DMS79 treated with DMSO at 0.1 percent for 48 hours (cell line): Measurements from ENCODE around the gene KBTBD12.
A peak's percentile ranks its signal among the peaks of the same experiment; 100 is the strongest.

ENCODE experiments used
- DNase-seq: peaks from one replicate; lab custom pipeline; 2025; lab: John Stamatoyannopoulos, UW

KBTBD12 gene

DNA sequence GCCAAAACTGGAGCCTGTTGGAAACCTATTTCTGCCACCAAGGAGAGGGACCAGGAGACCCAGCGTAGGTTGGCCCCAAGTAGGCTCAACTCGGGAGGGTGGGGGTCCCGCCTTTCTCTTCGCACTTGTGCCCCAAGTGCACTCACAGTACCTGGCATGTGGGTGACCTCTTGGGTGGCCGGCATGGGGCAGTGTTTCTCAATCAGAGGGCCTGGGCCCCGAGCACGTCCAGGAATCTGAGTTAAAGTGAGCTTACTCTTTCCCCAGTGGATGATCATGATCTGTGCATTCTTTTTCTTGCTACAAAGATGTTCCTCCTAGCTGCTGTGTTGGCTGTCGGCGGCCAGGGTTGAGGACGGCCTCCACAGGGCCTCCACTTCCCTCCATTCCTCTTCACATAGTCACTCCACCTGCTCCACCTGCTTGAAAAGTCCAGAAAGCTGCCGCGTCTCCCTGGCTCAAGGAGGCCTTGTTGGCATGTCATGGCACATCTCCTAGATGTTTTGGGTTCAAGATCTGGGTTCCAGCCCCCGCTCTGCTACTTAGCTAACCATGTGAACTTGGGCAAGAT is 70.7 kb downstream of the KBTBD12 start:
- no peak for DNase-seq

DNA sequence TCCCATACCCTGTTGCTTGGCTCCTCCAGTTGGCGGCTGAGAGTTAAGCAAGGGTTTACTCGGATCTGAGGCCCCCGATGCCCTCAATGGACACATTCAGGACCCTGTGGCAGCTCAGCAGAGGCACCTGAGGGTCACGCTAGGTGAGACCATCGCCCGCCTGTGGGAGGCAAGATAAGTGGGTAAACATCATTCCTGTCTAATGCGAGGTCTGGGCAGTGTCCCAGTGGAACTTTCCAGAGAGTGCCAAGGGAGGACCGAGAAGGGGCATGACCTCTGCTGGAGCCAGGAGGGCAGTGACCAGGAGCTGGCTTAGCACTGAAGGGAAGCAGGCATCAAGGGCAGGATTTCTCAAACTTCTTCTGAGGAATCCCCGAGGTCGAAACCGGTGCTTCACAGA is 71.8 kb downstream of the KBTBD12 start:
- DNase-seq, result no peak

DNA sequence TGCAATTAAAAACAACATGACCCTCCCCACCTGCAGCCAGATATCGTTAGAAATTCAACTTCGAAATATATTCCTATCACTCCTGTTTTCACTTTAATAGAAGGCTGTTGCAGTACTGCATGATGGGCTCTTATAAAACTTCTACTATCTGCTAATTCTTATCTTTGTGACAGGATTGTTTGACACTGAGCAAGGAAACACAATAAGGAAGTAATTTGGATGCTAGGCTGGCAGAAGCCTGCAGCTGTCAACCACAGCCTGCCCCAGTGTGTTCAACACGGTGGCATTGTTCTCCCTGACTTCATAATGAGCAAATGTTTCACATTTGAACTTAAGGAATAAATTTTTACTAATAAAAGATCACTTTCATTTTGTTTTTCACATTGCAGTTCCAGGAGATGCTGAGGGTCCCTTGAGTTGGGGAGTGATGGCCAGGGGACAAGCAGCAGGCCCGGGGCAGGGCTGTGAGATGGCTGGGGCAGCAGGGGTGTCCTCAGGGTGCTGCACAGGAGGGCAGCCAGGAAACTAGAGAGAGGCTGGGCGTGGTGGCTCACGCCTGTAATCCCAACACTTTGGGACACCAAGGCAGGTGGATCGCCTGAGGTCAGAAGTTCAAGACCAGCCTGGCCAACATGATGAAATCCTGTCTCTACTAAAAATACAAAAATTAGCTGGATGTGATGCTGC is 72.4 kb downstream of the KBTBD12 start:
- no peak for DNase-seq

DNA sequence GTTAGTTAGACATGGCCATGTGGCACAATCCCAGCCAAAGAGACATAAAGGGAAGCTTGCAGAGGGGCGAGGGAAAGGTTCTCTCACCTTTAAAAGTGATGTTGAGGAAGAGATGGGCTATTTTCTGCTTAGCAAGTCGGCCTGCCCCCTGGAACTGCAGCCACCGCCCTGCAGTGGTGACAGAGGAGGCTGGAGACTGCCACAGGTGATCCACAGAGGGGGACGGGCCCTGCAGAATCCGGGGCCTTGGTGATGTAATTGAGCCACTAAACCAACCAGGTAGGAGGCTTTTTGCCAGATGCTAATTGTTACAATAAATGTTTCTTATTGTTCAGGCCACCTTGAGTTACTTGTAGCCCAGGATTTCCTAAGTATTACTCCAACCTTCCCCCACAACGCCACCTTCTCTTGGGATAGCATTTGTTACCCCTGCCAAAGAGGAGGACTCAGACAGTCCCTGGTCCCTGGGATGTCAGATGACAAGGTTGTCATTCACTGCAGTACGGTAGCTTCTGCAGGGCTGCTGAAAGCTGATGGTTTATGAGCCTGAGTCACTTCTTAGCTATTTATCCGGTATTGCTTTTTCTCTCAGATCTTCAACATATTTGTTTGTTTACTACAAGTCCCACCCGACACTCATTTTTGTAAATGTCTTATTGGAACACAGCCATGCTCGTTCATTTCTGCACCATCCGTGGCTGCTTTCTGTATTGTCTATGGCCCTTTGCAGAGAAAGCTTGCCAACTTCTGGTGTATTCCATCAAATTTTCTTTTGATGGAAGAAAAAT is 73.9 kb downstream of the KBTBD12 start:
- DNase-seq, result peak; percentile 37

DNA sequence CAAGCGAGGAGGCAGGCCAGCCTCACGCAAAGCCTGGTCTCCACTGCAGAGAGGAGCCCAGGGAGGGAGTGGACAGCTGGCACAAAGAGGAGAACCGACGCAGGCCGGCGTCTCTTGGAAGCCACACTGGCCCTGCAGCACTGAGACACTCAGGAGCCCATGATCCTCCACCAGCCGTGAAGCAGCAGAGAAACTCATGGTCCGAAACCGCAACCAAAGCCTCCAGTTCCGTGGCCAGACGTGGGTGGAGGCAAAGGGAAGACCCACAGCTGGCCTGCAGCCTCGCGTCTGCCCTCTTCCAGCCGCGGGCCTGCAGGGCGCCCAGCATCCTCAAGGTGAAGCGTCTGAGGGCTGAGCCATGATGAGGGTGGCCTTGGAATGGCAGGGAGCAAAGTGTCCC is 75.0 kb downstream of the KBTBD12 start:
- DNase-seq, result peak; percentile 18

DNA sequence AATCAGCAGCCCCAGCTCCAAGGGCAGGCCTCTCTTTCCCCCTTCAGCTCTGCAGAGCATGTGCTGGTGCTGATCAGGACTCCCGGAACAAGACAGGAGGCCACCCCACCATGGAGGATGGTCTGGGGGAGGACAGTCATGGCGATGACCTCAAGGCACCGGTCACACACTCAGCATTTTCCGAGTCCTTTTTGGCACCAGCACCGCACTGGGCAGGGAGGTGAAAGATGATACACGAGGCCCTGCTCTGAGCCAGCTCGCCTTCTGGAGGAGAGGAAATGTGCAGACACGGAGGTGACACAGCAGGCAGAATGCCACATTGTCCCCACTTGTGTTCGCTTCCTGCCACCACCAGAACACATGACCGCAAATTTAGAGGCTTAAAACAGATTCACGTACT is 75.4 kb downstream of the KBTBD12 start:
- no peak for DNase-seq

DNA sequence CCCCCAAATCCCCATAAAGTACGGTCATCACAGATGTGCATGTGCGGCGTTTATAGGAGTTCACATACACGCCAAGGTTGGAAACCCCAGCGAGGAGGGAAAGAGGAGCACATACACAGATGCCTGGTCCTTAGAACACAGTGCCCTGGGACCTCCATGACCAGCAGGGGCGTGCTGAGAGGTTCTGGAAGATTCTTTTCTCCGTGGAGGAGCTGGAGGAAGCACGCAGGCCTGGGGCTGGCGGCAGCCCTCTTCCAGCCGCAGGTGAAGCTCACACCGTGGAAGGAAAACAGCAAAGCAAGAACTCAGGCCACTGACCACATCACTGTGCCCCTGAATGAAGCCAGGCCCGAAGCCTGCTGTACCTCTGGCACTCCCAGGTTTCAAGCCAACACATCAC is 76.2 kb downstream of the KBTBD12 start:
- DNase-seq, result no peak

DNA sequence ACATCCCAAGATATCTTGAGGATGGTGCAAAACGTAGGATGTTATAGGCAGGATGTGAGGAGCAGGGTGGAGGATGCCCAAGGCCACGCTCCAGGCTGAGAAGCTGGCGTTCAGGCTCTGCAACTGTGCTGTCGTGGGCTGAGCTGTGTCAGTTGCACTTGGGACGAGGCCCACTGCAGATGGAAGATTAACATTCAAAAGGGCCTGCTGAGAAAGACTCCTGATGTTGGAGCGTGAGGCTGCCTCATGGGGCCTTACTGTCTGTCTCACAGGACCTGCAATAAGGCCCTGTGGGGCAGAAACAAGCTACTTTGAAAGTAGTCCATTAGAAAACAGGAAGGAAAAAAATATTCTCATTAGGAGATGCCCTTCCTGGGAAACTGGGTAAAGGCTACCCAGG is 76.6 kb downstream of the KBTBD12 start:
- no peak for DNase-seq

DNA sequence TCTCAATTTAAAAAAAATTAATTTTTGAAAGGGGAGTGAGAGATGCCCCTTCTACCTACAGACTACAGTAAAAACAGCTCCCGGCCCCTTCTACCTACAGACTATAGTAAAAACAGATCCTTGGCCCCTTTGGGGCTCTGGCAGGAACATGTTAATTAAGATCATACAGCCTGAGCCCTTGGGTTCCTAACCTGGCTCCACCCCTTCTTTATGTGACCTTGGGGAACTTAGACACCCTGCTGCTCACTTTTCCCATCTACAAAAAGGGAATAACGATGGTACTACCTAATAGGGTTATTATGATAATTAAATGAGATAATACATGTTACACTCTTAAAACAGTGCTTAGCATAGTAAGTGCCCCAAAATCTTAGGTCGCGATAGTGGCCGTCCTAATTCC is 77.1 kb downstream of the KBTBD12 start:
- no peak for DNase-seq

DNA sequence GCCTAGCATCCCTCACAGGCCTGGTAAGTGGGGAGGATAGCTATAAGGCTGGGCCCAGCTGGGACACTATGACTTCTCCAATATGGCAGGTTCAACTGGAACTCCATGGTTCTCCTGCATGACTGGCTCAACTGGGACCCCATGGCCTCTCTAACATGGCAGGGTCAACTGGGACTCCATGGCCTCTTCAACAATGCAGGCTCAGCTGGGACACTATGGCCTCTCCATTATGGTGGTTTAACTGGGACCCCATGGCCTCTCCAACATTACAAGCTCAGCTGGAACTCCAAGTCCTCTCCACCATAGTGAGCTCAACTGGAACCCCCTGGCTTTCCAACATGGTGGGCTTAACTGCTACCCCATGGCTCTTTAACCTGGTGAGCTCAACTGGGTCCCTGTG is 79.0 kb downstream of the KBTBD12 start:
- DNase-seq, result no peak

DNA sequence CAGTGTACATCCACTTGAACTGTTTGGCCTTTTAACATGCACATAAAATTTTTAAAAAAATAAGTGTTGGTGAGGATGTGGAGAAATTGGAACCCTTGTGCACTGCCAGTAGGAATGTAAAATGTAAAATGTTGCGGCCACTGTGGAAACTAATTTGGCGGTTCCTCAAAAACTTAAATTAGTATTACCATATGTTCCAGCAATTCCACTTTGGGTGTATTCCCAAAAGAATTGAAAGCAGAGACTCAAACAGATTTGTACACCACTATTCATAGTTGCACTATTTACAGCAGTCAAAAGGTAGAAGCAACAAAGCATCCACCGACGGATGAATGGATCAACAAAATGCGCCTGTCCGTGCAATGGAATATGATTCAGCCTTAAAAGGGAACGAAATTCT is 82.0 kb downstream of the KBTBD12 start:
- no peak for DNase-seq

DNA sequence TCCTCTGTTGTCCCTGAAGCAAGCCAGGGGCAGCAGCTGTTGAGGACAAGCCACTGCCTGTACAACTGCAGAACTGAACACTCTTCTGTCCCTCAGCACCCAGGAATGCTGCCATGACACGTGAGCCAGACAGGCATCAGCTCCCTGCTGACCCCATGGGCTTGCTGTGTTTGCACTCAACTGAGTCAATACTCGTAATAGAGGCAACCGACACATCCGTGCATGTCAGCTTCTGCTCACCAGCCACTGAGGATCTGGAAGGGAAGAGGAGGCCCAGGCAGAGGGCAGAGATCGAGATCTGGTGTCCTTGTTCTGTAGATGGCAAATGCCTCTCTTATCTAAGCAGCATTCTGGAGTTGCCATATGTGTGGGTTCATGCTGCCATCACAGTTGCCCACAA is 82.9 kb downstream of the KBTBD12 start:
- no peak for DNase-seq

DNA sequence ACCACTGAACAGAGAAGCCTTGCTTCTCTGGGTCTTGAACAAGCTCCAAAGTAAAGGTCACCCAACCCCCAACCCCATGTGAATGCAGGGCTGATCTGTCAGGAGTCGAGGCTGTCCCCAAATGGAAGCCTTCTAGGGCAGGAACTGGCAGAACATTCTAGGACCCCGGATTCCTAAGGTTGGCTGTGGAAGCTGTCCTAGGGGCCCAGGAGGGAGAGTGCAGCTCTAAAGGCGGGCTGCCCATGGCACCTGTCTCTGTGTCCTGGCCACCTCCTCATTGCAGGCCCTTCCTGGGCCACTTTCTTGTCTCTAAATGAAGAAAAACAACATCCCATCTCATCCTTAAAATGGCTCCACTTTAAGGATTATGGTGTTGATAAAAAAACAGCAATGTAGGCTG is 83.6 kb downstream of the KBTBD12 start:
- no peak for DNase-seq

DNA sequence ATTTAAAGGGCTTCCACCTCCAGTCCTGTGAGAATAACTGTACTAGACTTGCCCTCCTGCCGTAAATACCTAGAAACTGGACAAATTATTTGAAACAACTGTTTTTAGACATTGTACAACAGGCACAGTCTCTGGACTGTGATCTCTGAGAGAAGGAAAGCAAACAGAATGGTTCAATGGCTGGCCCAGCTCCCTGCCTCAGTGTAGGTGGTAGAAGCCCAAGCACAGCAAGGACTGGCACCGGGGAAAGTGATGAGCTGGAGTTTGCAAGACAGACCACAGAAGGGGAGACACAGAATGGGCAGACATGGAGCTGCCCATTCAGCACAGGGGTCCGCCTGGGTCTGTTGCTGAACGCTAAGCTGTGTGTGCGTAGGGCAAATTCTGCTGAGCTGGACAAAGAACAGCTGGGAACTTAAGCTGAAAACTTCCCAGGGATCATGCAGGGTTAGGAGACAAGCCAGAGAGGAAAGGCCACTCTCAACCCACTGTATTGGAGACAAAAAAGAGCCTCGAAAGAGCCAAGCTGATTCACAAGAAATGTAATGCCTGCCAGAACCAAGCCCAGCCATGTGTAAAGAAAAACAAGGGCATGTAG is 84.6 kb downstream of the KBTBD12 start:
- DNase-seq, result no peak

DNA sequence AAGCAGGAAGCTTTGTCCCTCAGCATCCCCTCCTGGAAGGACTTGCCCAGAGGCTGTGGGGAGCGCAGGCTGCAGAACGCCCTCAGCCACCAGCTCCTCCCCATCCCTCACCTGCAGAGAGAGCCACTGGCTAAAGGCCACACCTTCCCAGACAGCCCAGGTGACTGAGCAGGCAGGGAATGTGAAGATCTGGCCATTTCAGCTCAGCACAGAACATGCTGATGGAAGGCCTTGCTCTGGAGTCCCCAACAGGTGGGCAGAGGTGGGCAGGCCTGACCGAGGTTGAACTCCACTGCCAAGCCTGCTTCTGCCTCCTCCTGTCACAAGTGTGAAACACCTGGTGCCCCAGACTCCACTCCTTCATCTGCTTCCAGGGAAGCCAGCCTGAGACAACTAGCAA is 86.5 kb downstream of the KBTBD12 start:
- DNase-seq, result no peak

DNA sequence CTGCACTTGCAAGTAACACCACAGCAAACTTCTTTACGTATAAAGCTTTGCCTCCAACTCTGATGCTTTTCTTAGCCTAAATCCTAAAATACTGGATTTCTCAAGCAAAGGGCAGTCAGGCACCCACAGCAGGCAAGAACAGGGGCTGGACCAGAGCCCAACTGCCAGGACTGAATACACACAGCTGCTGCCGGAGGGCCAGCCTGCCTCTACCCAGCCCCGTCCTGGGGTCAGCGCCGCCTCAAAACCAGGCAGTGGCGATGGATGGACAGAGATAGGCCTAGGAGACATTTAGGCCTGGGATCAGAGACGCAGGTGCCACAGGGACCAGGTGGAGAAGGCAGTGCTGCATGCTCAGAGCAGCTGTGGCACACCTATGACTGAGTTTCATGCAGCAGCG is 89.6 kb downstream of the KBTBD12 start:
- no peak for DNase-seq

DNA sequence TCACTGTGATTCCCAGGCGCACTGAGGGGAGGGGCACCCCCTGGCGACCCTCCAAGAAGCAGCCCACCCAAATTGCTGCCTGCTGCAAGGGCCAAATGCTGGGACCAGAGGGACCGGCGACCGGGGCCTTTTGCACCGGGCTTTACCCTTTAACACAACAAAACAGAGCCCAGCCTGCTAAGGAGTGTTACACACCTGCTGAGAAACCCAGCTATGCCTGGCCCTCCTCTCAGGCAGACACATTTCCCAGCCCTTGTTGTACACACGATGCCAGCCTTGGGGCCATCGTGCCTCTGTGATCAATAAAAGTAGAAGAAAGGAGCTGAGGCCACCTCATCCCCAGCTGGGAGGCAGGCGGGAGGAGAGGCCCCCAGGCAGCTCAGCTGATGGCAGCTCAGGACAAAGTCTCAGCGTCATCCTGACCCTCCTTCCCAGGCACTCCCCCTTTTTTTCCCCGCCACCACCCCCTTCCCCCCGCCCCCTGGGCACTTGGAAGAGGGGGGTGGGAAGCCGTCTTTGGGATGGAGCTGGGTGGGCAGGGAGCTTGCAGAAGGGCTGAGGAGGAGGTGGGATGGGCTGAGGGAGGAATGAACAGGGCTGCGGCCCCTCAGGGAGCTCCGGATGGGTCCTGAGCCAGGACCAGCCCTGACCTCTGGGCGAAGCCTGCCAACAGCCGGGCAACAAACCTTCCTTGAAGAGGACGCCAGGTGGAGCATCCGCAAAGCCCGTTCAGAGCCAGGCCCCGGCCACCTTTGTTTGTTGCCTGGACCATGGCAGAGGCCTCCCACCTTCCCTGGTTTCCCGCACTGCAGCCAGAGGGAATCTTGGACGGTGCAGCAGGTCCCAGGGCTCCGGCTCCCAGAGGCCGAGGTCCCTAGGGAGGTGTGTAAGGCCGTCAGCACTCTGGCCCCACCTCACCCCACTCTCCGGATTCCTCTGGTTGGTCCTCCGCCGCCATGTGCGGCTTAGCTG is 91.3 kb downstream of the KBTBD12 start:
- DNase-seq, result no peak

DNA sequence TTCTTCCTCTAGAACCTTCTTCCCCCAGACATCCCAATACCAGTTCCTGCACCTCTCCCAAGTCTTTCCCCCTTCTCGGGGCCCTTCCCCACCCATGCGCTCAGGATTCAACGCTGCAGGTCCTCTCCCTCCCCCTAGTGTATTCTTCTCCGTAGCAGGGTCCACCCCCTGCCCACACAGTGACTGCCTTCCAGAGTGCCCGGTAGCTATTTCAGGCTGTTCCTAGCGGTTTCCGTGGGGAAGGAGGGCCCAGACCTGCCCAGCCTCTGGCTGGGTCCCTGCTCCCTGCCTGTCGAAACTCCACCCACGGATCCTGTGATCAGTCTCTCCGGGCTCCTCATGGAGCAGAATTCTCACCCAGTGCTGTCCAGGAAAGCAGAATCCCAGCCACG is 92.0 kb downstream of the KBTBD12 start:
- no peak for DNase-seq

DNA sequence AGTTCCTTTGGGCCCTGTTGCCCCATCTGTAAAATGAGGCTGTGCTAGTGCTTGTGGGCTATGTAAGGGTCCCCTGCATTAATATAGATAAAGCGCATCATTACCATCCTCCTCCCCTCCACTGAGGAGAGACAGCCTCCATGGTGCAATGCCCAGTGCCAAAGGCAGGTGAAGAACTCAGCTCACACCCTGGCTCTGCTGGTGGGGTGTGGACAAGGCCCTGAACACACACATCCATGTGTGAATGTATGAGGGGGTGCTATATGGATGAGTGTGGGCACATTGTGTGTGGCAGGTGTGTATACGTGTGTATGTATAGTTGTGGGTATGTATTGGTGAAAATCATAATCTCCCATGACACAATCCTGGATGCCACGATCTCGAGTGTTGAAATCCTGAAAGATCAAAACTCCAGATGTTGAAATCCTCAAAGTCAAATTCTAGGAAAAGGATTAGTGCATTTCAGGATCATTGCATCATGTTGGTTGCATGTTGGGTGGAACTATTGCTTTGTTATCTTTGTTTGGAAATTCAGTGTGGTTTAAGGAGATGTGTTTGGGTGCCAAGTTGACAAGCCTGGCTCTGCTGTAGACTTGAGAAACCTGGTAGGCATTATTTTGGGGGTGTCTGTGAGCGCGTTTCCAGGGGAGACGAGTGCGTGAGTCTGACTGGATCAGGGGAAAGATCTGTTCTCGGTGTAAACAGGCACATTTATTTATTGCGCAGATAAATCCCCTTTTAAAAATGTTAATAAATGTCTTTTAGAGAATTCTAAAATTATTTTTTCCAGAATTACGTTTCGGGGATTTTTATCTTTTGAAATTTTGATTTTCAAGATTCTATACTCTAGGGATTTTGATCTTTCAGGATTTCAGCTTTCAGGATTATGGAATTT is 95.2 kb downstream of the KBTBD12 start:
- no peak for DNase-seq

DNA sequence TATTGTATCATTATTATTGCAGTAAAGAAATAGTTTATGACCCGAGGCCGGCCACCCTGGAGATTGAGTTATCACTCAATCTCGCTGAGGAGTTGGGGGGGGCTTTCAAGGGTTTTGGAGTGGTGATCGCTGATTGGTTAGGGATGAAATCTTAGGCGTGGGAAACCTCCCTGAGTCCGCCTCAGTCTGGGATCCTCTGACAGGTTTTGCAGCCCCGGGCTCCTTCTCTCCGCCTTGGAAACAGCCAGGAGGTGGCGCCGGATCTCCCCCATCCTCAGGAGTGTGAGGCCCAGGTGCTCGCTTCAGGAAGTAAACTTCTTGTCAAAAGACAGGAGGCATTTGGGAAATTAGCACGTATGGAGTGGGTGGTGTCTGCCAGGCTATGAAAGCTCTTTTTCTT is 96.1 kb downstream of the KBTBD12 start:
- DNase-seq, result peak; percentile 94

DNA sequence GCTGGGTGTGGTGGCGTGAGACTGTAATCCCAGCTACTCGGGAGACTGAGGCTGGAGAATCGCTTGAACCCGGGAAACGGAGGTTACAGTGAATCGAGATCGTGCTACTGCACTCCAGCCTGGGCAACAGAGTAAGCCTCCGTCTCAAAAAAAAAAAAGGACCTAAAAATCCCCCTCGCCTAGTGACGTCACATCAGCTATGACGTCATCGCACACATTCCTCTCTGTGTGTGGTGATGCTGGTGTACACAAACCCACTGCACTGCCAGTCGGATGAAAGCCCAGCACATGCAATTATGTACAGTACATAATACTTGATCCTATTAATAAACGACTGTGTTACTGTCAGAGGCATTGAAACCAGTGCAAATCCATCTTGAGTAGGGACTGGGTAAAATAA is 97.0 kb downstream of the KBTBD12 start:
- no peak for DNase-seq
